CD4-positive, alpha-beta T cell treated with Interleukin-15 for 4 hours (primary cell): ENCODE results near the gene BAIAP2.

Source experiments
- DNase-seq: peaks from one replicate; pipeline ENCODE4 v3.0.0-alpha.2; 2020; ENCODE audit warnings: low spot score

BAIAP2 gene

GRCh38 chr17:81160747-81161453, 125.9 kb downstream of the BAIAP2 start:
- no peak for DNase-seq

GRCh38 chr17:81161536-81161935, 126.6 kb downstream of the BAIAP2 start:
- DNase-seq = no peak

- no peak for DNase-seq
Observed at GRCh38 chr17:81161972-81162371, 127.0 kb downstream of the BAIAP2 start.

GRCh38 chr17:81162491-81162890, 127.5 kb downstream of the BAIAP2 start:
- DNase-seq = no peak

- no peak for DNase-seq
Observed at GRCh38 chr17:81163051-81163695, 128.2 kb downstream of the BAIAP2 start.

- no peak for DNase-seq
Observed at GRCh38 chr17:81163703-81164370, 128.9 kb downstream of the BAIAP2 start.

- no peak for DNase-seq
Observed at GRCh38 chr17:81164371-81165245, 129.7 kb downstream of the BAIAP2 start.

GRCh38 chr17:81165246-81166032, 130.5 kb downstream of the BAIAP2 start, which contains the start of gene PVALEF:
PVALEF (plus strand) TSS chr17:81165507; CDS start chr17:81181227, 15,720 bp downstream.
- no peak for DNase-seq

- DNase-seq = no peak
Observed at GRCh38 chr17:81166033-81166492, 131.1 kb downstream of the BAIAP2 start, which contains the start of gene AATK. AATK (minus strand) TSS chr17:81166221; CDS start chr17:81165992, 229 bp downstream.
